Activated CD4-positive, alpha-beta memory T cell treated with anti-CD3 and anti-CD28 coated beads, Interleukin-2, amount 10 ng/mL, durations not matched to agents 7 days and 5 days (primary cell): ENCODE results near the gene ATIC. TPM values are rescaled to one million over a fixed set of nuclear protein-coding genes. Genes with fewer than 3 reads are reported as not detected.

Experiments used
- CTCF ChIA-PET: fragments of 350-600 bp; sonication (Branson Sonifier 250); formaldehyde crosslinking; loops from one replicate; lab custom pipeline; 2021; ENCODE audit warnings: antibody characterized with exemption, inconsistent platforms; lab: Charles Lee
- POLR2A ChIA-PET: fragments of 350-600 bp; sonication (Branson Sonifier 250); formaldehyde crosslinking; loops from one replicate; lab custom pipeline; 2021; ENCODE audit warnings: antibody characterized with exemption; lab: Charles Lee
- DNase-seq: peaks from one replicate; pipeline ENCODE4 v3.0.0-alpha.2; 2020
- H3K27ac Mint-ChIP-seq: one replicate; pipeline ENCODE4 v1.8.0; 2021; ENCODE audit warnings: mild to moderate bottlenecking, mixed read lengths
- H3K27me3 Mint-ChIP-seq: one replicate; pipeline ENCODE4 v1.8.0; 2021; ENCODE audit warnings: mixed read lengths
- H3K36me3 Mint-ChIP-seq: one replicate; pipeline ENCODE4 v1.8.0; 2021; ENCODE audit warnings: low read depth, mixed read lengths
- H3K4me1 Mint-ChIP-seq: one replicate; pipeline ENCODE4 v1.8.0; 2021; ENCODE audit warnings: mixed read lengths
- H3K4me3 Mint-ChIP-seq: one replicate; pipeline ENCODE4 v1.8.0; 2021; ENCODE audit warnings: mild to moderate bottlenecking, mixed read lengths
- H3K9me3 Mint-ChIP-seq: one replicate; pipeline ENCODE4 v1.8.0; 2021; ENCODE audit warnings: mixed read lengths
- total RNA-seq, 2 experiments: library from RNA; stranded (reverse); gene quantifications; one replicate each; pipeline ENCODE4 v1.2.3, GENCODE V29; 2021

The ATIC gene
- 100 to 1,000 TPM; 129 to 140 TPM for total RNA-seq

- Mint-ChIP-seq H3K27me3 (no peaks in the 10 kb centered on the region), H3K9me3 (no peaks in the 10 kb centered on the region), H3K27ac (peak within 1 kb of the TSS; percentile 96), H3K4me3 (peak within 1 kb of the TSS; percentile 97), H3K4me1 (peaks cover 39% of the 10 kb centered on the region), H3K36me3 (peaks cover 31% of the 10 kb centered on the region)
- DNase-seq = peak; percentile 94
- ChIA-PET POLR2A (interaction anchor here (0.6 to 2.5 kb wide), 16 partner anchors 9 to 798 kb away, joined by 3 to 35 read pairs (median 4); partner anchors contain the start of genes BARD1, PECR, TMEM169 and XRCC5), CTCF (interaction anchor here (0.6 to 1.6 kb wide), 5 partner anchors 18 to 619 kb away, joined by 3 to 9 read pairs (median 3); no protein-coding TSS in a partner anchor)
Observed at GRCh38 chr2:215311625-215312396, at the start of gene ATIC. TSS of gene ATIC (plus strand) at chr2:215312059. CDS start at chr2:215312143, 84 bp downstream.

DNA sequence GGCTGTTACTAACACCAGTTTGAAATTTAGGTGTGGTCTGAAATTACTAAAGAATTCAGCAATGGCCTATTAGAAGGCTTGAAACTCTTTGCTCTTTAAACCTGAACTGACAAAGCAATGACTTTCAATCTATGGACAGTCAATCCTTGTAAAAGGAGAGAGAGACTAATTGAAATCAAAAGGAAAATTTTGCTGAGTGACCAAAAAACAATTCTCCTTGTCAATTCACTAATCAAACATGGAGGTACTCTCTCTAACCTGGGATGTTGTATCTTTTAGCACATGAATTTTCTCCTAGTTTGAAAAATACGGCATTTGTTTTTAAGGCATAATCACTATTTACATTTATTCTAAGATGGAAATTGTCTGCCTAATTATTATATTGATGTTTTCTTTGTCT lies 49.6 kb upstream of the ATIC start:
- no peak overlapping the region for H3K4me3 Mint-ChIP-seq
- no peaks in the 10 kb centered on the region for H3K27me3 Mint-ChIP-seq
- ChIA-PET POLR2A (no interaction called here), CTCF (no interaction called here)
- no peak overlapping the region for H3K27ac Mint-ChIP-seq
- no peaks in the 10 kb centered on the region for H3K4me1 Mint-ChIP-seq
- no peaks in the 10 kb centered on the region for H3K9me3 Mint-ChIP-seq
- DNase-seq = no peak
- no peaks in the 10 kb centered on the region for H3K36me3 Mint-ChIP-seq

GRCh38 chr2:215262741-215263362 lies 49.0 kb upstream of the ATIC start:
- CTCF ChIA-PET = no interaction called here
- Mint-ChIP-seq H3K4me1 (no peaks in the 10 kb centered on the region), H3K27ac (no peak overlapping the region), H3K27me3 (no peaks in the 10 kb centered on the region), H3K9me3 (no peaks in the 10 kb centered on the region), H3K4me3 (no peak overlapping the region), H3K36me3 (no peaks in the 10 kb centered on the region)
- no peak for DNase-seq
- POLR2A ChIA-PET = no interaction called here

GRCh38 chr2:215264374-215264773 lies 47.5 kb upstream of the ATIC start:
- POLR2A ChIA-PET = no interaction called here
- CTCF ChIA-PET = interaction anchor here (0.5 to 1.1 kb wide), 2 partner anchors 67 to 244 kb away, joined by 3 to 4 read pairs; no protein-coding TSS in a partner anchor
- H3K27me3 Mint-ChIP-seq = no peaks in the 10 kb centered on the region

GRCh38 chr2:215269397-215270117 lies 42.3 kb upstream of the ATIC start:
- H3K4me3 Mint-ChIP-seq = no peak overlapping the region
- DNase-seq = peak; percentile 51
- H3K27me3 Mint-ChIP-seq = no peaks in the 10 kb centered on the region
- ChIA-PET CTCF (interaction anchor here (0.7 to 1.7 kb wide), 18 partner anchors 9 to 1784 kb away, joined by 3 to 6 read pairs (median 3); partner anchors contain the start of gene ATIC), POLR2A (interaction anchor here (0.6 kb wide), 1 partner anchor 620 kb away, joined by 3 read pairs; no protein-coding TSS in a partner anchor)
- H3K27ac Mint-ChIP-seq = no peak overlapping the region
- no peaks in the 10 kb centered on the region for H3K4me1 Mint-ChIP-seq
- H3K36me3 Mint-ChIP-seq = no peaks in the 10 kb centered on the region
- H3K9me3 Mint-ChIP-seq = no peaks in the 10 kb centered on the region

More at GRCh38 chr2:215264374-215264773, 47.5 kb upstream of the ATIC start:
- H3K4me3 Mint-ChIP-seq = no peak overlapping the region
- H3K27ac Mint-ChIP-seq = no peak overlapping the region
- DNase-seq = no peak
- no peaks in the 10 kb centered on the region for H3K9me3 Mint-ChIP-seq
- H3K4me1 Mint-ChIP-seq = no peaks in the 10 kb centered on the region
- H3K36me3 Mint-ChIP-seq = no peaks in the 10 kb centered on the region

GRCh38 chr2:215270118-215270451 lies 41.8 kb upstream of the ATIC start:
- CTCF ChIA-PET = interaction anchor here (0.6 to 1.7 kb wide), 19 partner anchors 9 to 1784 kb away, joined by 3 to 6 read pairs (median 3); partner anchors contain the start of gene ATIC
- no peaks in the 10 kb centered on the region for H3K9me3 Mint-ChIP-seq
- no peak overlapping the region for H3K27ac Mint-ChIP-seq
- POLR2A ChIA-PET = interaction anchor here (0.6 kb wide), 1 partner anchor 620 kb away, joined by 3 read pairs; no protein-coding TSS in a partner anchor
- no peak for DNase-seq
- H3K4me3 Mint-ChIP-seq = no peak overlapping the region
- no peaks in the 10 kb centered on the region for H3K36me3 Mint-ChIP-seq
- H3K27me3 Mint-ChIP-seq = no peaks in the 10 kb centered on the region
- no peaks in the 10 kb centered on the region for H3K4me1 Mint-ChIP-seq

DNA sequence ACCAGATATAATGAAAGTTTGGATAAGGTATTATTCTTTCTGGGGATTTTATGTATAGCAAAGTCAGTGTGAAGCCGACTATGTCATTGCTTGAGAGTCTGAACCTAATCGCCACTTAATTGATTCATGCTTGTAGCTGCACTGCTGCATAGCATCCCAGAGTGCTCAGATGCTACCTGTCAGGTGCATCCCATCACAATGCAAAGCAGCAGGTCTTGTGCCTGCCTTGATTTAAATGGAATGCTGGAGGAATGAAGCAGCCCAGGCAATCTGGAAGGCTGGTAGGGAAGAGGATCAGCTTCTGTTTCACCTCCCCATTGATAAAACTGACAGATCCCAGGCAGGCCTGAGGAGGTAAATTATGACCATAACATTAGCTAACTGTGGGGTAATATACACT lies 40.4 kb upstream of the ATIC start:
- no peak for DNase-seq
- H3K27ac Mint-ChIP-seq = no peak overlapping the region
- H3K27me3 Mint-ChIP-seq = no peaks in the 10 kb centered on the region
- CTCF ChIA-PET = interaction anchor here (0.7 to 1.3 kb wide), 3 partner anchors 25 to 354 kb away, joined by 3 to 9 read pairs (median 3); no protein-coding TSS in a partner anchor
- H3K9me3 Mint-ChIP-seq = no peaks in the 10 kb centered on the region
- no peaks in the 10 kb centered on the region for H3K36me3 Mint-ChIP-seq
- no peaks in the 10 kb centered on the region for H3K4me1 Mint-ChIP-seq
- POLR2A ChIA-PET = no interaction called here
- no peak overlapping the region for H3K4me3 Mint-ChIP-seq

DNA sequence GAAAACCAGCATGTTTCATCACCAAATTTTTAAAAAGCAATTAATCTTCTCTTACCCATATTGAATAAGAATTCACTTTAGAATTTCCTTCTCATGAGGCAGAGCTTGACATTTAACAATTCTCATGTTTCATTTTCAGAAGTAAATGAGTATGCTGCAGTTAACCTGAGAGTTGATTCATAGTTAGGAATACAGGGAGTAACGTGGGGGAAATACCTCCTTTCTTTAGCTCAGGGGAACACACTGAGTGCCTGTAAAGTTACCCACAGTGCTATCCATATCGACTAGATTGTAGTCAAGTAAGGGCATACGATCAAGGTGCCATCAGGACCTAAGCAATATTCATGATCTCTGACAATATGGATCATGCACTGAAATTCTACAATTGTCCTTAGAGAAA lies 38.9 kb upstream of the ATIC start:
- Mint-ChIP-seq H3K27me3 (no peaks in the 10 kb centered on the region), H3K36me3 (no peaks in the 10 kb centered on the region), H3K4me1 (no peaks in the 10 kb centered on the region), H3K9me3 (no peaks in the 10 kb centered on the region), H3K27ac (no peak overlapping the region), H3K4me3 (no peak overlapping the region)
- CTCF ChIA-PET = interaction anchor here (0.7 kb wide), 1 partner anchor 47 kb away, joined by 3 read pairs; no protein-coding TSS in a partner anchor
- DNase-seq = no peak
- POLR2A ChIA-PET = no interaction called here

DNA sequence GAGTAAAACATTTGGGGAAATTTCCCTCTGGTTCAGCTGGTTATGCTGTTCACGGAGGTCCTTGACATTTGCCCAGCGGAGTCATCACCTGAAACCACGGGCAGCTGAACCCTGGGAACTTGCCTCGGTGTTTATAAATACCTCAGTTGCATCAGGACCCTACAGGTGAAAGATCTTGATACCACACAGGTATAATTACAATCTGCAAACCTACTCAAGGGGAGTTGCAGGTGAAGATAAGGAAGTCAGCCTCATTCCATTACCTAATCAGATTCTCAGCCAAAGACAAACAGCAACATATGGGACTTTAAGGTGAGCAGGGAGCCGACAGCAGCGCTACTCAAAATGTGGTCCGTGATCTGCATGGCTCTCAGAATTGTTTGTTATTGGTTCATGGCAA lies 37.0 kb upstream of the ATIC start:
- Mint-ChIP-seq H3K36me3 (no peaks in the 10 kb centered on the region), H3K9me3 (no peaks in the 10 kb centered on the region), H3K4me1 (no peaks in the 10 kb centered on the region), H3K27ac (no peak overlapping the region), H3K4me3 (no peak overlapping the region), H3K27me3 (no peaks in the 10 kb centered on the region)
- ChIA-PET POLR2A (no interaction called here), CTCF (no interaction called here)
- DNase-seq = no peak

DNA sequence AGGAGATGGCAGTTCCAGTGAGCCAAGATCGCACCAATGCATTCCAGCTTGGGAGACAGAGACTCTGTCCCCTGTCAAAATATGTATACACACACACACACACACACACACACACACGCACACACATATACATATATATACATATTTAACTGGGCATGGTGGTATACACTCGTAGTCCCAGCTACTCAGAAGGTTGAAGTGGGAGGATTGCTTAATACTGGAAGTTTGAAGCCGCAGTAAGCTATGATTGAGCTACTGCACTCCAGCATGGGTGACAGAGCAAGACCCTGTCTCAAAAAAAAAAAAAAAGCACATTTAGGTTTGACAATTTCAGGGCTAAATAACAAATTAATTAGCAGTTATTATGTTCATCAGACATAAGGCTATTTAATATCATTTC lies 36.0 kb upstream of the ATIC start:
- H3K27ac Mint-ChIP-seq = no peak overlapping the region
- no peaks in the 10 kb centered on the region for H3K27me3 Mint-ChIP-seq
- ChIA-PET POLR2A (no interaction called here), CTCF (no interaction called here)
- no peaks in the 10 kb centered on the region for H3K36me3 Mint-ChIP-seq
- no peaks in the 10 kb centered on the region for H3K4me1 Mint-ChIP-seq
- no peak for DNase-seq
- no peak overlapping the region for H3K4me3 Mint-ChIP-seq
- H3K9me3 Mint-ChIP-seq = no peaks in the 10 kb centered on the region

DNA sequence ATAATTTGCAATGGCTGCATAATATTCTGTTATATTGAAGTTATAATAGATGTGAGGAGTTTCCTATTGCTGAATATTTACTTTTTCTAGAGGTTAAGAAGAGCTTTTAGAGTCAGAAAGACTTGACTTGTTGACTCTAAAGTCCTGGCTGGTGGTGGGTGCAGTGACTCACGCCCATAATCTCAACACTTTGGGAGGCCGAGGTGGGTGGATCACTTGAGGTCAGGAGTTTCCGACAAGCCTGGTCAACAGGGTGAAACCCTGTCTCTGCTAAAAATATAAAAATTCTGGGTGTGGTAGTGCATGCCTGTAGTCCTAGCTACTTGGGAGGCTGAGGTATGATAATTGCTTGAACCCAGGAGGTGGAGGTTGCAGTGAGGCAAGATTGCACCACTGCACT lies 33.9 kb upstream of the ATIC start:
- ChIA-PET POLR2A (interaction anchor here (0.8 kb wide), 1 partner anchor 34 kb away, joined by 3 read pairs; the partner anchor contains the start of gene ATIC), CTCF (interaction anchor here (0.7 kb wide), 1 partner anchor 643 kb away, joined by 3 read pairs; no protein-coding TSS in a partner anchor)
- no peaks in the 10 kb centered on the region for H3K27me3 Mint-ChIP-seq
- no peaks in the 10 kb centered on the region for H3K4me1 Mint-ChIP-seq
- H3K36me3 Mint-ChIP-seq = no peaks in the 10 kb centered on the region
- H3K4me3 Mint-ChIP-seq = no peak overlapping the region
- H3K27ac Mint-ChIP-seq = no peak overlapping the region
- DNase-seq = no peak
- no peaks in the 10 kb centered on the region for H3K9me3 Mint-ChIP-seq

DNA sequence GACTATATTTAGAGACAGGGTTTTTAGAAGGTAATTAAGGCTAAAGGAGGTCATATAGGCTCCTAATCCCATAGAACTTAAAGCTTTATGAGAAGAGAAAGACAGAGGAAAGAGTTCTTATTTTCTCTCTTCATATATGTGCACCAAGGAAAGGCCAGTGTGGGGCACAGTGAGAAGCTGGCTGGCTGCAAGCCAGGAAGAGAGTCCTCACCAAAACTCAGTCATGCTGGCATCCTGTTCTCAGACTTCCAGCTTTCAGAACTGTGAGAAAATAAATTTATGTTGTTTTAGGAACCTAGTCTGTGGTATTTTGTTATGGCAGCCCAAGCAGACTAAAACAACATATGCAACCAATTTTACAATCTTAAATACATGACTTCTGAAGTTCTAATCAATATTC lies 31.5 kb upstream of the ATIC start:
- Mint-ChIP-seq H3K4me3 (no peak overlapping the region), H3K27ac (no peak overlapping the region), H3K36me3 (no peaks in the 10 kb centered on the region), H3K27me3 (no peaks in the 10 kb centered on the region), H3K9me3 (no peaks in the 10 kb centered on the region), H3K4me1 (no peaks in the 10 kb centered on the region)
- no peak for DNase-seq
- ChIA-PET CTCF (no interaction called here), POLR2A (no interaction called here)
